Fibroblast of pulmonary artery (primary cell): Measurements from ENCODE around the gene UBIAD1.

ENCODE experiments used
- DNase-seq: peaks from one replicate; pipeline ENCODE4 v3.0.0-alpha.2; 2010; ENCODE audit warnings: low read depth
- H3K4me3 ChIP-seq: replicated peaks from 2 replicates; pipeline ENCODE4 v1.5.1; 2011; ENCODE audit warnings: low read depth, mild to moderate bottlenecking, control low read depth, low read length, moderate library complexity
- CTCF ChIP-seq: IDR thresholded peaks from 2 replicates; pipeline ENCODE4 v1.5.1; 2011; ENCODE audit warnings: mild to moderate bottlenecking, control low read depth, low read length, inconsistent platforms; ENCODE audit errors: missing control alignments

Gene UBIAD1

GRCh38 chr1:11309385-11309784 lies 36.4 kb downstream of the UBIAD1 start:
- no peak for DNase-seq
- TF ChIP-seq CTCF, result no peak
- no peak overlapping the region for H3K4me3 ChIP-seq

GRCh38 chr1:11311816-11312755 lies 39.1 kb downstream of the UBIAD1 start:
- no peak for DNase-seq
- no peak for TF ChIP-seq CTCF
- no peak overlapping the region for H3K4me3 ChIP-seq

GRCh38 chr1:11314959-11315358 lies 42.0 kb downstream of the UBIAD1 start:
- peak; percentile 11 for DNase-seq
- no peak for TF ChIP-seq CTCF
- no peak overlapping the region for H3K4me3 ChIP-seq

GRCh38 chr1:11316701-11317100 lies 43.7 kb downstream of the UBIAD1 start:
- no peak overlapping the region for H3K4me3 ChIP-seq
- peak; percentile 13 for DNase-seq
- no peak for TF ChIP-seq CTCF

- H3K4me3 ChIP-seq, result no peak overlapping the region
- no peak for TF ChIP-seq CTCF
- DNase-seq, result no peak
Observed at GRCh38 chr1:11318982-11319381, 46.0 kb downstream of the UBIAD1 start.

GRCh38 chr1:11320153-11320936 lies 47.3 kb downstream of the UBIAD1 start:
- no peak for DNase-seq
- H3K4me3 ChIP-seq, result no peak overlapping the region
- peak; percentile 48 for TF ChIP-seq CTCF
